Gastrocnemius medialis (tissue), 4 donors: Measurements from ENCODE around the gene TTPAL. TPM values are rescaled to one million over a fixed set of nuclear protein-coding genes. Genes with fewer than 3 reads are reported as not detected.

ENCODE experiments used
- ATAC-seq, 2 donors: fragments of 150-250 bp; one replicate each; pipeline ENCODE4 v1.9.1; 2016
- DNase-seq, 2 donors: peaks; one replicate each; pipeline ENCODE4 v3.0.0-alpha.2; 2019
- H3K27ac ChIP-seq, 4 donors: fragments of 200-600 bp; sonication (generic); 1 replicate in 1 of 4; 2 replicates in 3 of 4; pipeline ENCODE4 v1.5.1; 2016 to 2018; ENCODE audit warnings: mild to moderate bottlenecking in 2 of 4, moderate library complexity in 1 of 4
- H3K27me3 ChIP-seq, 3 donors: fragments of 200-600 bp; sonication (generic) in 2 of 3; 1 replicate in 1 of 3; 2 replicates in 2 of 3; pipeline versions ENCODE4 v1.5.1 to v1.6.0; 2016 to 2019; ENCODE audit warnings: mild to moderate bottlenecking in 1 of 3, moderate library complexity in 1 of 3
- H3K36me3 ChIP-seq, 2 donors: fragments of 200-600 bp; sonication (generic) in 1 of 2; one replicate each; pipeline ENCODE4 v1.5.1; 2017 to 2018
- H3K4me1 ChIP-seq, 2 donors: fragments of 200-600 bp; sonication (generic) in 1 of 2; one replicate each; pipeline ENCODE4 v1.5.1; 2016 to 2017; ENCODE audit warnings: mild to moderate bottlenecking in 2 of 2
- H3K4me3 ChIP-seq, 4 donors: fragments of 200-600 bp; sonication (generic) in 3 of 4; 1 replicate in 1 of 4; 2 replicates in 3 of 4; pipeline ENCODE4 v1.5.1; 2016 to 2019; ENCODE audit warnings: mild to moderate bottlenecking in 2 of 4
- H3K9me3 ChIP-seq, 3 donors: fragments of 200-600 bp; sonication (generic) in 2 of 3; 1 replicate in 1 of 3; 2 replicates in 2 of 3; pipeline ENCODE4 v1.5.1; 2016 to 2019
- CTCF ChIP-seq, 5 experiments: fragments of 450-650 bp in 3 of 5; fragments of 200-600 bp in 2 of 5; sonication (generic) in 2 of 5; IDR thresholded peaks in 4 of 5; conservative IDR thresholded peaks in 1 of 5; 1 replicate in 4 of 5; 2 replicates in 1 of 5; pipeline ENCODE4 v1.5.1; 2016 to 2019; ENCODE audit warnings: antibody characterized with exemption in 5 of 5, mild to moderate bottlenecking in 3 of 5, moderate library complexity in 3 of 5
- POLR2A ChIP-seq, 2 donors: fragments of 450-650 bp; IDR thresholded peaks; one replicate each; pipeline ENCODE4 v1.6.1; 2017; ENCODE audit warnings: antibody characterized with exemption in 2 of 2, mild to moderate bottlenecking in 2 of 2, moderate library complexity in 2 of 2
- in situ Hi-C, 4 donors: fragments of 200-750 bp; cut with MboI; loops; one replicate each; pipeline versions ENCODE4 v1.15.0 to v1.8.0; 2017; ENCODE audit warnings: low sequenced_read_pairs in 4 of 4
- intact Hi-C: fragments of 100-400 bp; cut with DNase I; formaldehyde crosslinking; loops from one replicate; pipeline ENCODE4 v1.15.1; 2023; ENCODE audit warnings: low total_unique reads
- total RNA-seq, 4 donors: library from RNA; depleted of rRNA; stranded (reverse); fragments of >200 nt; gene quantifications; one replicate each; pipeline versions ENCODE4 v1.1.0 to v1.2.3, GENCODE V29; 2016

Gene TTPAL
- total RNA-seq, 4 donors from 2014 or later, result 3.5 to 5.0 (median 4.7) TPM

- DNase-seq, result no peak
- no peak for TF ChIP-seq POLR2A (IDR thresholded peaks at IDR 0.05)
- TF ChIP-seq CTCF (IDR thresholded peaks at IDR 0.05 in 4 of 5, conservative IDR thresholded peaks at IDR 0.05 in 1 of 5), result no peak
- H3K4me1 ChIP-seq, result no peaks in the 10 kb centered on the region
- no peak for ATAC-seq
- in situ Hi-C loops (loop anchor here (5.0 to 25.0 kb wide), 4 partner anchors 66 to 249 kb away; partner anchors contain the start of gene OSER1 (in 3 of the 4)), intact Hi-C loops (no loop called here)
- no peaks in the 10 kb centered on the region for H3K36me3 ChIP-seq
- H3K9me3 ChIP-seq, result no peaks in the 10 kb centered on the region
- no peak overlapping the region for H3K4me3 ChIP-seq
- H3K27ac ChIP-seq, result no peak overlapping the region
- H3K27me3 ChIP-seq, result no peaks in the 10 kb centered on the region
Measured at GRCh38 chr20:44461142-44461802, 14.4 kb upstream of the TTPAL start.

- DNase-seq (no peak), ATAC-seq (no peak)
- Histone ChIP-seq H3K9me3 (no peaks in the 10 kb centered on the region), H3K27ac (no peak overlapping the region), H3K27me3 (no peaks in the 10 kb centered on the region), H3K4me3 (no peak overlapping the region), H3K4me1 (peaks cover 0 to 3% of the 10 kb centered on the region in 2 donors), H3K36me3 (no peaks in the 10 kb centered on the region)
- intact Hi-C loops (no loop called here), in situ Hi-C loops (loop anchor here (5.0 to 25.0 kb wide), 4 partner anchors 67 to 249 kb away; partner anchors contain the start of gene OSER1 (in 3 of the 4))
- TF ChIP-seq CTCF (IDR thresholded peaks at IDR 0.05 in 4 of 5, conservative IDR thresholded peaks at IDR 0.05 in 1 of 5), result no peak
- TF ChIP-seq POLR2A (IDR thresholded peaks at IDR 0.05), result no peak
Measured at GRCh38 chr20:44461803-44462174, 13.9 kb upstream of the TTPAL start.

GRCh38 chr20:44463466-44463865 is 12.2 kb upstream of the TTPAL start:
- DNase-seq (no peak), ATAC-seq (no peak)
- Histone ChIP-seq H3K27me3 (no peaks in the 10 kb centered on the region), H3K27ac (no peak overlapping the region), H3K4me3 (no peak overlapping the region), H3K9me3 (no peaks in the 10 kb centered on the region), H3K4me1 (peaks cover 0 to 11% of the 10 kb centered on the region in 2 donors), H3K36me3 (no peaks in the 10 kb centered on the region)
- in situ Hi-C loops (loop anchor here (5.0 to 25.0 kb wide), 4 partner anchors 69 to 251 kb away; partner anchors contain the start of gene OSER1 (in 3 of the 4)), intact Hi-C loops (no loop called here)
- TF ChIP-seq CTCF (IDR thresholded peaks at IDR 0.05 in 4 of 5, conservative IDR thresholded peaks at IDR 0.05 in 1 of 5) (no peak), POLR2A (IDR thresholded peaks at IDR 0.05) (no peak)

- in situ Hi-C loops, result loop anchor here (5.0 to 25.0 kb wide), 4 partner anchors 70 to 252 kb away; partner anchors contain the start of gene OSER1 (in 3 of the 4)
- Histone ChIP-seq H3K36me3 (no peaks in the 10 kb centered on the region), H3K27ac (peak overlapping the region in 3 of 4 donors; percentile 74 to 88 (median 78)), H3K27me3 (no peaks in the 10 kb centered on the region), H3K4me1 (peaks cover 0 to 13% of the 10 kb centered on the region in 2 donors), H3K4me3 (no peak overlapping the region), H3K9me3 (no peaks in the 10 kb centered on the region)
- DNase-seq (no peak), ATAC-seq (no peak)
- TF ChIP-seq CTCF (IDR thresholded peaks at IDR 0.05 in 4 of 5, conservative IDR thresholded peaks at IDR 0.05 in 1 of 5), result no peak
- TF ChIP-seq POLR2A (IDR thresholded peaks at IDR 0.05), result no peak
- intact Hi-C loops, result no loop called here
Measured at GRCh38 chr20:44464514-44464913, 11.2 kb upstream of the TTPAL start.
